NCI-H460 (cell line): ENCODE results near the gene CD180. TPM values are rescaled to one million over a fixed set of nuclear protein-coding genes. Genes with fewer than 3 reads are reported as not detected.
A peak's percentile ranks its signal among the peaks of the same experiment; 100 is the strongest.

ENCODE experiments used
- DNase-seq: peaks from one replicate; pipeline ENCODE4 v3.0.0-alpha.2; 2016; ENCODE audit warnings: low read depth; ENCODE audit errors: extremely low read depth
- total RNA-seq: library from RNA; depleted of rRNA; stranded (reverse); fragments of >200 nt; shearing (Covaris generic); gene quantifications from 2 replicates; pipeline ENCODE4 v1.2.3, GENCODE V29; 2014

The CD180 gene
- total RNA-seq, 1 experiment from 2014 or later: not detected

DNA sequence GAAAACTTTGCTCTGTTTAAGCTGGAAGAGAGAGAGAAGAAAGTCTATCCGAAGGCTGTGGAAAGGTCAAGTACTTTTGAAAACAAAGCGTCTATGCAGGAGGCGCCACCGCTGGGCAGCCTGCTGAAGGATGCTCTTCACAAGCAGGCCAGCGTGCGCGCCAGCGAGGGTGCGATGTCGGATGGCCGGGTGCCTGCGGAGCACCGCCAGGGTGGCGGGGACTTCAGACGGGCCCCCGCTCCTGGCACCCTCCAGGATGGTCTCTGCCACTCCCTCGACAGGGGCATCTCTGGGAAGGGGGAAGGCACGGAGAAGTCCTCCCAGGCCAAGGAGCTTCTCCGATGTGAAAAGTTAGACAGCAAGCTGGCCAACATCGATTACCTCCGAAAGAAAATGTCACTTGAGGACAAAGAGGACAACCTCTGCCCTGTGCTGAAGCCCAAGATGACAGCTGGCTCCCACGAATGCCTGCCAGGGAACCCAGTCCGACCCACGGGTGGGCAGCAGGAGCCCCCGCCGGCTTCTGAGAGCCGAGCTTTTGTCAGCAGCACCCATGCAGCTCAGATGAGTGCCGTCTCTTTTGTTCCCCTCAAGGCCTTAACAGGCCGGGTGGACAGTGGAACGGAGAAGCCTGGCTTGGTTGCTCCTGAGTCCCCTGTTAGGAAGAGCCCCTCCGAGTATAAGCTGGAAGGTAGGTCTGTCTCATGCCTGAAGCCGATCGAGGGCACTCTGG, 32.6 kb downstream of the CD180 start:
- DNase-seq: no peak

GRCh38 chr5:67163231-67163756, 33.3 kb downstream of the CD180 start:
- no peak for DNase-seq

DNA sequence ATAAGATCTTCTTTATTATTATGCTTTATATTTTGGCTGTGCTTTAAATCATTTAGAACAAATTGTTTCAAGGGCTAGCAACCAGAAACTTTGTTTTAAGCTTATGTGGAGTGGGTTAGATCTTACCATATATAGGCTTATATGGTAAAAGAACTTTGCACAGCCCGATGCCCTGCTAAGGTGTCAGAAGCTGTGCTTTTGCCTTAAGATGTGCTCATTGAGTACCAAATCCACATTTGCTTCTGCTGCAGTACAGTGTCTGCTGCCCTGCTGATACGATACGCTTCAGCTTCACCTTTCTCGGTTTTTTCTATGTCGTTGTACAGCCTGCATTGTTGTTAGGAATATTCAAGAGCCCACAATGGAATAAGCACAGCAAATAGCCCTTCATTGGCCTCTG, 34.8 kb downstream of the CD180 start:
- no peak for DNase-seq

- peak; percentile 9 for DNase-seq
Measured at GRCh38 chr5:67160985-67161384, 35.6 kb downstream of the CD180 start.

DNA sequence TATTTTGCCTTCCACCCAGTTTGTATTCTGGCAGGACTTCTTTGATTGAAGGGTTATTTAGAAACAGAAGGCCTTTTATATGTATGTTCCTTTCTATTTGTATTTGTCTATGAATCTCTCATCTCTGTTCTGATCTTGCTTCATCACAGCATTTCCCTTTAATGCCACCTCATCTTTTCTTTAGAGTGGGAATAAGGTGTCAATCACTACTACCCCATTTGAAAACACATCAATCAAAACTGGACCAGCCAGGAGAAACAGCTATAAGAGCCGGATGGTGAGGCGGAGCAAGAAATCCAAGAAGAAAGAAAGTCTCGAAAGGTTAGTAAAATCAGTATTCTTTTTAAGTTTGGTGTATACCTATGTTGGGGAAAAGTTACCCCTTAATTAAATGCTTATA, 36.3 kb downstream of the CD180 start:
- no peak for DNase-seq

DNA sequence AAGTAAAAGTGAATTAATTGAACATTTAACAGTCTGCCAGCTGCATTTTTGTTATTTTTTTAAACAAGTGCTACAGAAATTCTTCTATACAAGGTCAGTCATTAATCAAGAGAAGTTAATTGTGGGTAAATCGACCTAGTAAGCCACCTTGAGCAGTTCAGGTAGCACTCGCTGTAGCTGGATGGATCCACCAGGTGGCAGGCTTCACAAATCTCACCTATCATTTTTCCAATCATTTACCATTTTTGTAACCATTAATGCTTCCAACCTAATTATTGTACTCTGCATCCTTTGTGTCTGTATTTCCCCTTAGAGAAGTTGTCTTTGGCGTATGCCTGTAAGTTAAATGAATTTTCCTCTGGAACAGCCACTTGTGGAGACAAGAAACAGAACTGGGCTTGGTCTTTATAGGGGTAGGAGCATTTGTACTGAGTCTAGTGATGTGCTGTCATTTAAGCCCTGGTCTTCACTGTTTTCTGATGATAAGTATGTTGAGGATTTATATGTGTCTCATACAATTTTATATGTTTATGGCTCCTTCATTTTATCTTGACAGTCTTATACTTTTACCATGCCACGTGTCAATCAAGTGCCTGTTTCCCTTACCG, 39.5 kb downstream of the CD180 start:
- DNase-seq: peak; percentile 32

DNA sequence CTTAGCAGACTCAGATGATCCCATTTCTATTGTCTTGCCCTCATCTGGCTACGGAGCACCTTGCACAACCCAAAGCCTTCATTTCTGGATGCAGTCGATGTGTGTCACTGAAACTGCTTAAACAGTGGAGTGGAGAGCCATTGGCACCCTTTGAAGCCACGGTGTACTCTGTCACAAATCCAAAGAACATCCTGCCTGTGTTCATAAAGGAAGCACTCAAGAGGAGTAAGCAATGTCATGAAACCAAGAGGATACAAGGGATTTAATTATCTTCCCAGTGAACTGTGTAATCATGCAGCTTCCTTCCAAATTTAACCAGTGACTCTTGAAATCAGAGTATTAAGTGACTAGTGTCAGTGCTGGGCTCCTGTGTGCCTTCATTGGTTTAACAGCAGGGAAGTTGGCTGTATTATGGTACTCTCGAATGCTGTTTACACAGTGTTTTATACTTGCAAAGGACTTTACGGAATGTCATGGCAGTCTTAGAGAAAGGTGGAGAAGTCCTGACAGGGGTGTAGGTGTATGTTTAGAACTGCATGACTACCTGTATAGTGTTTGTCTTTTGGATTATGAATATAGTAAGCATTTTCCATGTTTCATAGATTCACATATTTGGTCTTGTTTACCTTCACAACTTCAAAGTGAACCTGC, 41.9 kb downstream of the CD180 start:
- no peak for DNase-seq

GRCh38 chr5:67153292-67153691, 43.3 kb downstream of the CD180 start:
- no peak for DNase-seq

DNA sequence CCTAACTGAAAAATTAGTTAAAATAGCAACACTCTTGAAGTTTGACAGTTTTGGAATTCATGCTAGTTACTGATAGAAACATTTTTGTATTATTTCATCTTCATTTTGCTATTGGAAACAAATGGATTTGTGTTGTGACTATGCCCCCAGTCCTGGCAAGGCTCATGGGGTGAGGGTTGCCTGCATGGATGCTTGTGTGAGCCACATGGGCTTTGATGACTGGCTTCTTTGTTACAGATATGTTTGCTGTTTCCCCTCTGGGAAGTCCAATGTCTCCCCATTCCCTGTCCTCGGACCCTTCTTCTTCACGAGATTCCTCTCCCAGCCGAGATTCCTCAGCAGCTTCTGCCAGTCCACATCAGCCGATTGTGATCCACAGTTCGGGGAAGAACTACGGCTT, 44.2 kb downstream of the CD180 start:
- no peak for DNase-seq

- no peak for DNase-seq
Measured at GRCh38 chr5:67149951-67150523, 46.6 kb downstream of the CD180 start.

- DNase-seq: no peak
Measured at GRCh38 chr5:67149057-67149950, 47.3 kb downstream of the CD180 start.

GRCh38 chr5:67147760-67148159, 48.8 kb downstream of the CD180 start:
- DNase-seq: no peak

- DNase-seq: no peak
Measured at GRCh38 chr5:67146981-67147380, 49.6 kb downstream of the CD180 start.

GRCh38 chr5:67146574-67146973, 50.0 kb downstream of the CD180 start:
- no peak for DNase-seq

DNA sequence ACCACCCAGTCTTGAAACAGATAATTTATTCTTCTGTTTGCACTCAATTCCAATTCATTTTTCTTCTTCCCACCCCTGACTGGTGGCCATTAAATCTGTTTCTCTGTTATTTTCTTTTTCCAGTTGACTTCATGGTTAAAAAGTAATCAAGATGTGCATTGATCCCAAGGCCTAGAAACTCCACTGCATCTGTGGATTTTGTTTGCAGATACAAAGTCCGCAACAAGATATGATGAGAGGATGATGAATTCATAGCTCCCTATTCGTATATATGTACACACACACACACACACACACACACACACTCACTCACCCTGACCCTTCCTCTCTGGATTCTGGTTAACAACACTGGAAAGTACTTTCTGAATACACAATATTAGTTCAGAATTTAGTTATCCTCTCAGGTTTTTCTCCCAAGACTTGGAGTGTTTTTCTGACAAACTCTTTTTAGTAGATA, 52.4 kb downstream of the CD180 start:
- DNase-seq: no peak

GRCh38 chr5:67143549-67143948, 53.0 kb downstream of the CD180 start:
- no peak for DNase-seq

DNA sequence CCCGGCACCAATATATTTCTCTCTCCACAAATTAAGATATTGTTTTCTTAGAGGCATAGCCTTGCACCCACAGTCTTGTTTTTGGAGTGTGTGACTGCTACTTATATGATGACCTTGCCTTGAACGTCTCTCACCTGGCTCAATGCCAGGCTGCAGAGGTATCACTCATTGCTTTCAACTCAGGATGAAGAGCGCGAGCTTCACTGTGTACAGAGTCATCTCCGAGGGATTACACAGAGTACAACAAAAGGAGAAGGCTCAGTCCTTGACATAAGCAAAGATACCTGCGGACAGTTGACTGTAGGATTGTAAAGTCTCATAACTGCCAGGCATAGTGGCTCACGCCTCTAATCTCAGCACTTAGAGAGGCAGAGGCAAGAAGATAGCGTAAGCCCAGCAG, 53.8 kb downstream of the CD180 start:
- DNase-seq: no peak

- no peak for DNase-seq
Measured at GRCh38 chr5:67141644-67142043, 55.0 kb downstream of the CD180 start.

DNA sequence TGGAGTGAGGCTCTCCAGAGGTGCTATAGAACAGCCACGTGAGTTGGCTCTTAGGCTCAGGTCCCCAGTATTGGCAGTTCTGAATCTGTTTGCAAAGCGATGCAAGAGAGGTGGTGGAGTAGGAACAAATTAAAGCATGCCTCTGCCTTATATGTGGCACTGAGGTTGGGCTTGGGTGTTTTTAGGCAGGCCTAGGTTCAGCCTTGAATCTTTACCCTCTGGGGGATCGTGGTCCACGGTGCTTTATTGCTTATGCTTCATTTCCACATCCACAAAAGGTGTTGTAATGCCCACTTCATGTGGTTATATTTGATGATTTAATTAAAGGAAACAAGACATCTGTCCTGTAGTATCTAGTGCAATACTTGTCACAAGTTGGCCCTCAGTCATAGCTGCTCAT, 56.2 kb downstream of the CD180 start:
- no peak for DNase-seq

- no peak for DNase-seq
Measured at GRCh38 chr5:67139030-67139429, 57.6 kb downstream of the CD180 start.
